Small intestine (tissue), 7 donors: ENCODE measurements around the gene AANAT. TPM values are rescaled to one million over a fixed set of nuclear protein-coding genes. Genes with fewer than 3 reads are reported as not detected.

ENCODE experiments used
- DNase-seq, 2 donors: peaks; one replicate each; pipeline versions ENCODE4 v3.0.0 to v3.0.0-alpha.2; 2013
- FAIRE-seq: peaks from 2 replicates; lab custom pipeline; 2012; peaks lifted over from hg19 to GRCh38; lab: Jason Lieb, UNC
- H3K27ac ChIP-seq, 3 donors: one replicate each; pipeline ENCODE4 v1.5.1; 2013; ENCODE audit warnings: low read length in 2 of 3, mild to moderate bottlenecking in 2 of 3, control low read depth in 1 of 3, inconsistent platforms in 1 of 3, low read depth in 1 of 3, moderate library complexity in 1 of 3
- H3K27me3 ChIP-seq, 3 donors: one replicate each; pipeline ENCODE4 v1.6.1; 2013; ENCODE audit warnings: low read length in 3 of 3, inconsistent platforms in 1 of 3; ENCODE audit not compliant: control insufficient read depth in 3 of 3, insufficient read depth in 3 of 3
- H3K36me3 ChIP-seq, 3 donors: one replicate each; pipeline ENCODE4 v1.6.1; 2013; ENCODE audit warnings: low read length in 3 of 3, inconsistent platforms in 1 of 3, low read depth in 1 of 3, mild to moderate bottlenecking in 1 of 3, moderate library complexity in 1 of 3; ENCODE audit not compliant: control insufficient read depth in 3 of 3, insufficient read depth in 2 of 3
- H3K4me1 ChIP-seq, 3 donors: one replicate each; pipeline ENCODE4 v1.6.1; 2013; ENCODE audit warnings: low read length in 2 of 3, inconsistent platforms in 1 of 3, low read depth in 1 of 3, mild to moderate bottlenecking in 1 of 3, moderate library complexity in 1 of 3; ENCODE audit not compliant: control insufficient read depth in 3 of 3, insufficient read depth in 2 of 3
- H3K4me3 ChIP-seq, 3 donors: one replicate each; pipeline ENCODE4 v1.5.1; 2013; ENCODE audit warnings: low read length in 3 of 3, control low read depth in 1 of 3, inconsistent platforms in 1 of 3, low read depth in 1 of 3, mild to moderate bottlenecking in 1 of 3, moderate library complexity in 1 of 3
- H3K9me3 ChIP-seq, 2 donors: one replicate each; pipeline ENCODE4 v1.6.1; 2013; ENCODE audit warnings: low read depth in 1 of 2, low read length in 1 of 2; ENCODE audit not compliant: control insufficient read depth in 2 of 2, insufficient read depth in 1 of 2
- WGBS, 3 donors: extraction: QIAGEN DNeasy Blood & Tissue Kit; methylation state at CpG; one replicate each; pipeline ENCODE4 v1.1.7; 2013; 5-methylcytosine and 5-hydroxymethylcytosine counted together
- polyA plus RNA-seq, 4 donors: library from polyadenylated mRNA; stranded (reverse) in 3 of 4; unstranded in 1 of 4; fragments of 200-250 nt in 3 of 4; fragments of 120-200 nt in 1 of 4; gene quantifications; one replicate each; pipeline versions ENCODE4 v1.2.1 to v1.2.3, GENCODE V29; 2013
- donor health status: healthy with polysubstance abuse.
- donor health status: control.
- donor health status: control.
- donor health status: Bipolar disorder and iron deficiency.
- donor health status: healthy.

Gene AANAT
- polyA plus RNA-seq, 4 donors = 0.18 TPM; not detected in 3

DNA sequence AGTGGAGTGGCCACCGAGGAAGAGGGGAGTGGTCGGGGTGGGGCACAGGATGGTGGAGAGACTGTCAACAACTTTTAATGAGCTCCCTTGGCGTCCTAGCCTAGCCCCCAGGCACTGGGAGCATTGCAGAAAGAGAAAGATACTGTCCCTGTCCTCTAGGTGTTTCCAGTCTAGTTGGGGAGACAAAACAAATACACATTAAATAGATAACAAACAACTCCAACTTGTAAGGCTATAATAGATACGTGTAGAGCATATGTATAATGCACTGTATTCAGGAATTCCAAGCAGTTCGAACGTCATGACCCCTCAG, 14.0 kb upstream of the AANAT start:
- Histone ChIP-seq H3K27me3 (no peaks in the 10 kb centered on the region), H3K36me3 (peaks cover 0 to 3% (median 0%) of the 10 kb centered on the region in 3 donors), H3K4me1 (peaks cover 0 to 9% (median 6%) of the 10 kb centered on the region in 3 donors), H3K4me3 (no peak overlapping the region), H3K9me3 (no peaks in the 10 kb centered on the region), H3K27ac (no peak overlapping the region)
- 23 to 32% (median 27%) methylated on average over 6 of the region's 6 CpGs for WGBS, 3 donors
- DNase-seq (no peak), FAIRE-seq (no peak)

DNA sequence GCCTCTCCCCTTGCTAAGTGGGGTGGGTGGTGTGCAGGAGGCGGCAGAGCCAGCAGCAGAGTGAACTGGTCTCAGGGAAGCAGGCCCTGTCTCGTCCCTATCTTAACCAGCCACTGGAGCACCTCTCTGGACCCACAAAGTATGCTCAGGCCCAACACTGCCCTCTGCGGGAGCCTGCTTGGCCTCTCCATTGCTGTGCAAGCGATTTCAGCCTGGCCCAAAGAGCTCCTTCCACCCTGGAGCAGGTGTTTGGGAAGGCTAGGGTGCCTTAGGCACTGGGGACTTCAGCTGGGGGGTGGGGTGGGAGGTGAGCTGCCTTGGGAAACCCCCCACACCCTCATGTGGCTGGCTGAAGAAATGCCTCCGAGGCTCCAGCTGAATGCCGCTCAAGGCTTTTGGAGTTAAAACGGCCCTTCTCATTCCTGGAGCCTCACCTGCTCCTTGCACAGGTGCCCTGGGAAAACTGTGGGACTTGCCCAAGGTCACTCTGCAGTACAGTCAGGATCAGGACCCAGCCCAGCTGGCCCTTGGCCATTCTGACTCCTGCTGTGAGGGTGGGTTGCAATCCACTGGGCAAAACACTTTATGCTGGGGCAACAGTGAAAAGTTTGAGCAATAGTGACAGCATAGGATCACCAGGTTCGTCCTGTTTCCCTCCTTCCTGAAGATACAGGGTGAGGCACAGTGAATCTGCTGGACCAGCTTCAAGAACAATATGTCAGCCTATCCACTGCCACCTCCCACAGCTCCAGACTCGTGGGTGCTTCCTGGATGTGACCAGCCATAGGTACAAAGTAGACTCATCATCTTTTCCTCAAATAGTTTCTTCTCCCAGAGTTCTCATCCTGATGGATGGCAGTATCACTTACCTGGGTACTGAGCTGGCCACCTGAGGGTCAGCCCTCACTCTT, 8.6 kb upstream of the AANAT start:
- H3K4me1 ChIP-seq = no peaks in the 10 kb centered on the region
- H3K4me3 ChIP-seq = no peak overlapping the region
- no peaks in the 10 kb centered on the region for H3K36me3 ChIP-seq
- H3K9me3 ChIP-seq = no peaks in the 10 kb centered on the region
- 37 to 48% (median 38%) methylated on average over 9 of the region's 9 CpGs for WGBS, 3 donors
- FAIRE-seq (no peak), DNase-seq (peak; percentile 54 to 64)
- no peaks in the 10 kb centered on the region for H3K27me3 ChIP-seq
- no peak overlapping the region for H3K27ac ChIP-seq

DNA sequence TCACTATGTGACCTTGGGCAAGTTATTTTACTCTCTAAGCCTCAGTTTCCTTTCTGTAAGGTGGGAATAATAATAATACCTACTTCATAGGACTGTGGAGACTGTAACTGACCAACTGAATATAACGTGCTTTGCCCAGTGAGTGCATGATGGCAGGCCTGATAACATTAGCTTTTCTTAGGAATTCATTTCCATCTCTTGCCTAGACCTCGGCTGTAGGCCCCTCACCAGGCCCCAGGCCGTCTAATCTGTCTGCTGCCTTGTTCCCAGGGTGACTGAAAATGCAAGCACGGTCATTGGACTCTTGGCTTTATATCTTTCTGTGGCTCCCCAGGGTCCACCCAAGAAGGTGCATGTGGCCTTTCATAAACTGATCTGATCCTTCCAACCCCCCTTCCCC, 7.7 kb upstream of the AANAT start:
- Histone ChIP-seq H3K36me3 (no peaks in the 10 kb centered on the region), H3K27ac (no peak overlapping the region), H3K4me1 (no peaks in the 10 kb centered on the region), H3K27me3 (no peaks in the 10 kb centered on the region), H3K9me3 (no peaks in the 10 kb centered on the region), H3K4me3 (no peak overlapping the region)
- no peak for DNase-seq
- FAIRE-seq = no peak
- 69 to 81% (median 77%) methylated on average over 4 of the region's 4 CpGs for WGBS, 3 donors

DNA sequence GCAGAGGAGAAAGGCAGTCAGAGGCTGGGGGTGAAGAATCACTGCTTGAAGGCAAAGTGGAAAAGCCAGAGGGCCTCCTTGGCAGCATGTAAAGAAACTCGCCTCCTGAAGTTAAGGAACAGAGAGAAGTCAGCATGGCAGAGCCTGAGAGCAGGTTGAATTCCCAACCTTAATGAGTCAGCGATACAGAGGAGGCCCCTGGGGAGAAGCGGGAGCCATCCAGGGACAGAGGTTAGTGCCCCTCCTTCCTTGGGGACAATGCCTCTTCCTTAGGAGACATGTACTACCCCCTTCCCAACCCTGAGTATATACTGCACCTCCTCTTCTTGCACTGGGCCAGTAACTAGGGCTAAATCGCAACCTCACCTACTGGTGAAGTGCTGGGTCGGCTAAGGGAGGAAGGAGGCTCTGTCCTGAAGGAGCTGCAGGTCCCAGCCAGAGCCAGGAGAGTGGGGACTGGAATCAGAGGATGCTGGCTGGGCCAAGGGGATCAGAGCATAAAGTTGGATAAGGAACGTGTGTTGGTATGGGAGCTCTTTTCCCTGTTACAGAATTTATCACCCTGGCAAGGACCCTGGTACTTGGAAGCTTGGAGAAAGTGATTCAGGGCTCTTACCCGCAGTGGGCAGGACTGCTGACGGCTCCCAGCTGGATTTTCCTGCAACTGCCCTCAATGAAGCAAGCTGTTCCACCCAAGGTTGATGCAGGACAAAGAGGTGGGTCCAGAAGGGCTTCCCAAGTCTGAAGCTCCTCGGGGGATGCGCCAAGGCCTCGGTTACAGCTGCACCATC, 5.4 kb upstream of the AANAT start:
- Histone ChIP-seq H3K27ac (no peak overlapping the region), H3K4me1 (peaks cover 0 to 3% (median 0%) of the 10 kb centered on the region in 3 donors), H3K9me3 (no peaks in the 10 kb centered on the region), H3K4me3 (no peak overlapping the region), H3K36me3 (no peaks in the 10 kb centered on the region), H3K27me3 (no peaks in the 10 kb centered on the region)
- FAIRE-seq (no peak), DNase-seq (no peak)
- 79 to 84% (median 82%) methylated on average over 11 of the region's 11 CpGs for WGBS, 3 donors

DNA sequence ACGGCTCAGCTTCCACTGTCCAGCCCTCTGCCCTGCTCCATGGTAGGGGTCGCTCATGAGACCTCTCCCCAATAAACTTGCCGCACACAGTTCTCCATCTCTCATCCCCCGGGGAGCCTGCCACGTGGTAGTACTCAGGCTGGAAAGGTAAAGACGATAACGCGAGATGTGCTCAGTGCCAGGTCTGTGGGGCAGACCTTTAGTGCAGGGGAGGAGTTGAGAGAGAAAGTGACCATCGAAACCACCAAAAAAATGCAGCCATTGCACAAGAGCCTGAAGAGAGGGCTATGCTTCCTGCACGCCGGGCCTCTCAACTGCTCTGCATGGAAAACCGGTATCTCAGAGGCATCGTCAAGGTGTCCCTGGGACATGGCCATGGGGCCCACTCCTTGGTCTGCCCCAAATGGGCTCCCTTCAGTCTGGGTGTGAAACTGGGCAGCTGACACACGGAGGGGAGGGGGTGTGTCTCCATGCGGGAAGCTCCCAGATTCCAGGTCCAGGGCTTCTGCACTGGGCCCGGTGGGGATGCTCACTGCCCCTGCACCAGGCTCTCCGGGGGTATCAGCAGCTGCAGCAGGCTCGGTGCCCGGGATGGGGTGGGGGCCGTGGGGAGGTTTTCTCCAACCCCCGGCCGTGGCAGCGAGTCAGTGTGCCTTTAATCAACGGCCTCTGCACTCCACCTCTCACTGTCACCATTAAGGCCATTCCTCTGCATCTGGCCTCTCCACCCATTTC, 4.7 kb upstream of the AANAT start:
- no peak for DNase-seq
- Histone ChIP-seq H3K27ac (no peak overlapping the region), H3K4me3 (no peak overlapping the region), H3K27me3 (no peaks in the 10 kb centered on the region), H3K4me1 (peaks cover 0 to 3% (median 0%) of the 10 kb centered on the region in 3 donors), H3K36me3 (no peaks in the 10 kb centered on the region), H3K9me3 (no peaks in the 10 kb centered on the region)
- WGBS, 3 donors = 82 to 87% (median 84%) methylated on average over 24 of the region's 24 CpGs
- no peak for FAIRE-seq

DNA sequence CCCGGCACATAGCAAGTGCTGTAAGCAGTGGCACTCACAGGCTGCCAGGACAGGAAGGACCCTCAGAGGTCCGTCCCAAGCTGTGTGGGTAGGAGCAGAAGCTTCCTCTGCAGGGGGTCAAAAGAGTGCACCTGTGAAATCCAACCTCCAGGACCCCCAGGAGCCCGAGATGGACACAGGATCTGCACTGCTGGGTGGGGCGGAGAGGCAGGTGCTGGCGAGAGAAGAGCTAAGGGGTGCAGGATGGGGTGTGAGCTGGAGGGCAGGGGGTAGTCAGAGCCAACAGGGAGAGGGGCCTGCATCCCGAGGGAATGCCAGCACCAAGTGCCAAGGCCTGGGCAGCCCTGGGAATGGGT, 650 bp upstream of the AANAT start:
- FAIRE-seq (no peak), DNase-seq (no peak)
- H3K9me3 ChIP-seq = no peaks in the 10 kb centered on the region
- 73 to 86% (median 81%) methylated on average over 6 of the region's 6 CpGs for WGBS, 3 donors
- H3K27ac ChIP-seq = no peak overlapping the region
- H3K27me3 ChIP-seq = no peaks in the 10 kb centered on the region
- peaks cover 0 to 14% (median 0%) of the 10 kb centered on the region in 3 donors for H3K4me1 ChIP-seq
- peaks cover 0 to 28% (median under 1%) of the 10 kb centered on the region in 3 donors for H3K36me3 ChIP-seq
- no peak overlapping the region for H3K4me3 ChIP-seq

DNA sequence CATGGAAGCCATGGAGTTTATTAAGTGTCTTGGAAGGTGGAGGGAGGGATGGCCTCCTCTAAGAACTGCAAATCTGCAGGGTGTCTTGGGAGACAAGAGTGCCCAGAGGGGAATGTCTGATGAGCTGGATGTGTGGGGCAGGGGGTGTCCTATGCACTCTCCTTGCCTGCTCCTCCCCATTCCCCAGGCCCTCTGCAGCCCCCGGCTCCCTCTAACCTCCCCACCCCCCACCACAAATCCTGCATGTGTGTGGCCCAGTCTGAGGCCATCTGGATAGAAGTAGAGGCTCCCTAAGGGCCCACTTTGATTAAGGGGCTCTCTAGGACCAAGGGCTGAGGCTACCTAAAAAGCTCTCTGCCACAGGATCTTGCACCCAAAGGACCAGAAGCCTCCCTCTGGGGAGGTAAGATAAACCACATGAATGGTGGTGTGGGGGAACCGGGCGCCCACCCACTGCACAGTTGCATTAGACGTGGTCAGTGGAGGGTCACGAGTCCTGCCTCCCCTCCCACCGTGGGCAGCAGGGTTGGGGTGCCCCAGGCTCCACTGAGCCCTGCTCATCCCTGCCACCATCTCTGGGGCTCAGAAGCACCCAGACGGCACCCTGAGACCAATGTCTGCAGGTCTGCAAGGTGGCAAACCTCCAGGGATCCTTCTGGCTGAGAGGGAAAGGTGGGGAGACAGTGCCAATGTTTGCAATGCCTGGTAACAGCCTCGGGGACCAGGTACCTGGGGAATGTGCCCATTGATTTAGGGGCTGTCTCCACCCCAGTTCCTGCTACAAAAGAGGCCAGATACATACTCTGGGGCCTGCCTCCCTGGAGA, 618 bp downstream of the AANAT start:
- Histone ChIP-seq H3K9me3 (no peaks in the 10 kb centered on the region), H3K4me1 (peaks cover 0 to 14% (median 0%) of the 10 kb centered on the region in 3 donors), H3K27me3 (no peaks in the 10 kb centered on the region), H3K27ac (no peak overlapping the region), H3K4me3 (no peak overlapping the region), H3K36me3 (peaks cover 0 to 41% (median 5%) of the 10 kb centered on the region in 3 donors)
- FAIRE-seq (no peak), DNase-seq (no peak)
- WGBS, 3 donors = 65 to 77% (median 67%) methylated on average over 8 of the region's 8 CpGs
